Stimulated activated naive CD8-positive, alpha-beta T cell treated with anti-CD3 and anti-CD28 coated beads, Interleukin-15, amount 100 ng/mL, for 72 hours (primary cell): Measurements from ENCODE around the gene SYT17.

Experiments
- ATAC-seq: fragments of 150-1000 bp; cut with Tn5 transposase; 2 replicates; pipeline ENCODE4 v1.10.0; 2021; ENCODE audit warnings: mild to moderate bottlenecking, moderate library complexity
- DNase-seq, 2 donors: peaks; one replicate each; pipeline ENCODE4 v3.0.0; 2021 to 2022
- H3K27ac Mint-ChIP-seq, 2 donors: one replicate each; pipeline ENCODE4 v1.8.0; 2022; ENCODE audit warnings: mild to moderate bottlenecking in 2 of 2, mixed read lengths in 2 of 2, moderate library complexity in 2 of 2
- H3K27me3 Mint-ChIP-seq: one replicate; pipeline ENCODE4 v1.8.0; 2022; ENCODE audit warnings: mixed read lengths
- H3K4me1 Mint-ChIP-seq: one replicate; pipeline ENCODE4 v1.8.0; 2022; ENCODE audit warnings: mild to moderate bottlenecking, mixed read lengths
- H3K4me3 Mint-ChIP-seq, 2 donors: one replicate each; pipeline ENCODE4 v1.8.0; 2022; ENCODE audit warnings: mild to moderate bottlenecking in 2 of 2, mixed read lengths in 2 of 2, moderate library complexity in 1 of 2
- H3K9me3 Mint-ChIP-seq, 2 donors: one replicate each; pipeline ENCODE4 v1.8.0; 2022; ENCODE audit warnings: mixed read lengths in 2 of 2

The SYT17 gene

DNA sequence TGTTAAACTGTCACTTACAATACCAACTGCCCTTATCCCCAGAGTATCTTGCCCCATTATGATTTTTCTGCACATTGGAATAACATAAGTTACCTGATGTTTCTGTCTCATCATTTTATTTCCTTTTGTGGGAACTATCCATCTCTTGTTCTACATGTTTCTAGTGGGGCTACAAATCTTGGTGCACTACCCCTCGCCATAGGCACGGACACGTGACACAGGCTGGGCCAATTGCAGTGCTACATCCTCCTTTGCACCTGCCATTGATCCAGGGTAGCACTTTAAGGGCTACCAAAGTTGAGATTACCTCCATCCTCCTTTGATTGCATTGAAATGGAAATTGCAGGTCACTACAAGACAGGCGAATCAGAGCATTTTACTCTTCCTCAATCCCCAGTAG, 14.2 kb upstream of the SYT17 start:
- DNase-seq: no peak
- no peaks in the 10 kb centered on the region for H3K4me1 Mint-ChIP-seq
- no peak overlapping the region for H3K4me3 Mint-ChIP-seq
- H3K27ac Mint-ChIP-seq: no peak overlapping the region
- H3K9me3 Mint-ChIP-seq: peaks cover 7 to 9% of the 10 kb centered on the region in 2 donors
- H3K27me3 Mint-ChIP-seq: peaks cover 28% of the 10 kb centered on the region
- ATAC-seq: no peak

DNA sequence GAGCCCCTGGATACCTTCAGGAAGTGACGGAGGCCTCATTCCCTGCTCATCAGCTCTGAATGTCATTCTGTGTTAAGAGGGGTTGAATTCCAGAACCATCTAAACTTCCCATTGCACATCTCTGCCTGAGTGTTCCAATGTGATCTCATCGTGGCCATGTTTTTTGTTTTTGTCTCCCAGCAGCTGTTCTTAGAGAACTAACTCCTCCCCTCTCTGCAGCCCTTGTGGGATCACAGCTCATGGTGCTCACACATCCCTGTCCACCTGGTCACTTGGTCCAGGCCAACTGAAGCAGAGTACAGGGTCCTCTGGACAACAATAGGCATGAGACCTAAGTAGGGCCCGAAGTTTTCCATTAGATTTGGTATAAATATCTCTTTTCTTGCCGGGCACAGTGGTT, 6.0 kb upstream of the SYT17 start:
- ATAC-seq (no peak), DNase-seq (no peak)
- Mint-ChIP-seq H3K27ac (peak overlapping the region in 1 of 2 donors; percentile 57), H3K27me3 (no peaks in the 10 kb centered on the region), H3K4me1 (no peaks in the 10 kb centered on the region), H3K9me3 (peaks cover 0 to 5% of the 10 kb centered on the region in 2 donors), H3K4me3 (no peak overlapping the region)

DNA sequence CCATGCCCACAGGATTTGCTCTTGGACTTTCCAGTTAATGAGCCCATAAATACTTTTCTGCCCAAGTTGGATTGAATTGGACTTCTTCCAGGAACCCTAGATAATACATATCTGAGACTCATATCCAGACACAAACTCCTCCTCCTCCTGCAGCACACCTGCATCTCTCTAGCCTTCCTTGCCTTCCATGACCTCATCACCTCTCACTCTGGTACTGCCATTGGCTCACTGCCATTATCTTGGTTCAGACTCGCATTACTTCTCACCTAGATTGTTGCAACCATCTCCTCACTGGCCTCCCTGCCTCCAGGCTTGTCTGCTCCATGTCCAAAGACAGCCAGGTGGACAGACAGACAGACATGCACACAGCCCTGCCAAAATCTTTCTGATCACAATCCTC, 4.8 kb upstream of the SYT17 start:
- Mint-ChIP-seq H3K4me1 (no peaks in the 10 kb centered on the region), H3K4me3 (no peak overlapping the region), H3K27me3 (no peaks in the 10 kb centered on the region), H3K9me3 (peaks cover 0 to 5% of the 10 kb centered on the region in 2 donors), H3K27ac (no peak overlapping the region)
- no peak for ATAC-seq
- no peak for DNase-seq

DNA sequence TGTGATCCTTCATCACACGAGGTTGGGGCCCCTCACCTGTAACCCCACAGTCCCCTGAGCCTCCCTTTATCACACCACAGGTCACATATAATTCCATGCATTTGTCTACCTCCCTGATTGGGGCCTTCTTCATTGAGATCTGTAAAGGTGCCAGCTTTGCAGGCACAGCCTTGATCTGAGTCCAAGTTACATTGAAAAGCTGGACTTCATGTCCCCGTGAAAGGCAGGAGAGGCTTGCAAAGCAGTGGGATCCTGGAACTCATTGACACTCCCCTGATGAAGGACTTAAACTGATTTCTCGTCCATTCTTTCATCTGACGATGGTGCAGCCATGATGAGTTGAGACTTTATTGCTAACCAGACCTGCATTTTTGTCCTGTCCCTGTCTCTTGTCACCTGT, 3.8 kb upstream of the SYT17 start:
- no peak for ATAC-seq

DNA sequence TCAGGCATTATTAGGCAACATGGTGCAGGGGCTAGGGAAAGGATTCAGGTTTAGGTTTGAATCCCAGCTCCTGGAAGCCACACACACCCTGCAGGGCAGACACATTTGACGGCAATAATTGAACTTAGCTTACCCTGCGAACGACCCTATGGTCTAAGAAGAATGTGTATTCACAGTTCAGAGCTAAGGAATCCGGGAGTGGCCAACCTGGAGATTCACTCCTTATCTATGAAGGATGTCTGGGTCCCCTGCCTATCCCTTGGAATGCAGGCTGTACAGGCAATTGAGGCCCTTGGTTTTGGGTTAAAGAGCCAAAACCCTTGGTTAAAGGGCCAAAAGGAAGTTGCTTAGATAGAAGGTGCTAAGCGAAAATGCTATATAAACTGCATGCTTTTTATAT, 2.9 kb upstream of the SYT17 start:
- DNase-seq (no peak), ATAC-seq (no peak)
- H3K4me3 Mint-ChIP-seq: no peak overlapping the region
- H3K4me1 Mint-ChIP-seq: no peaks in the 10 kb centered on the region
- no peak overlapping the region for H3K27ac Mint-ChIP-seq
- peaks cover 11% of the 10 kb centered on the region for H3K27me3 Mint-ChIP-seq
- peaks cover 0 to 5% of the 10 kb centered on the region in 2 donors for H3K9me3 Mint-ChIP-seq

More for the DNA sequence above, 3.8 kb upstream of the SYT17 start:
- Mint-ChIP-seq H3K27me3 (peaks cover 2% of the 10 kb centered on the region), H3K4me3 (no peak overlapping the region), H3K27ac (no peak overlapping the region), H3K4me1 (no peaks in the 10 kb centered on the region), H3K9me3 (peaks cover 0 to 5% of the 10 kb centered on the region in 2 donors)
- no peak for DNase-seq

DNA sequence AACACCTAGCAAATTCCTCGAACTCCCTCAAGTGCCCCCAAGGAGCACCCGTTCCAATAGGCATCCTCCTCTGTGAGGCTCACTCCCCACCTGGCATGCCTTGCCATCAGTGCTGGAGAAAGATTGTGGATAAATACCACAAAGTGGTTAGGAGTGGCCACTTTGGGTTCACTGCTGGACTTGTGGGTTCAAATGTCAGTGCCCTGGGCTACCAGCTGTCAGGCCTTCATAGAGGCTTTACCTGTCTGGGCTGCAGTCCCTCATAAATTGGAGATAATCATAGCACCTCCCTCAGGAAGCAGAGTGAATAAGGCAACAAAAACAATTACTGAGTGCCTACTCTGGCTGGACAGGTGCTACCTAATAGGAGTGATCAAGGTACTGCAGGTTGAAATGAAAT, 1.5 kb upstream of the SYT17 start:
- H3K9me3 Mint-ChIP-seq: peaks cover 0 to 5% of the 10 kb centered on the region in 2 donors
- H3K4me1 Mint-ChIP-seq: no peaks in the 10 kb centered on the region
- peaks cover 19% of the 10 kb centered on the region for H3K27me3 Mint-ChIP-seq
- no peak overlapping the region for H3K27ac Mint-ChIP-seq
- ATAC-seq: no peak
- DNase-seq: no peak
- H3K4me3 Mint-ChIP-seq: no peak overlapping the region

DNA sequence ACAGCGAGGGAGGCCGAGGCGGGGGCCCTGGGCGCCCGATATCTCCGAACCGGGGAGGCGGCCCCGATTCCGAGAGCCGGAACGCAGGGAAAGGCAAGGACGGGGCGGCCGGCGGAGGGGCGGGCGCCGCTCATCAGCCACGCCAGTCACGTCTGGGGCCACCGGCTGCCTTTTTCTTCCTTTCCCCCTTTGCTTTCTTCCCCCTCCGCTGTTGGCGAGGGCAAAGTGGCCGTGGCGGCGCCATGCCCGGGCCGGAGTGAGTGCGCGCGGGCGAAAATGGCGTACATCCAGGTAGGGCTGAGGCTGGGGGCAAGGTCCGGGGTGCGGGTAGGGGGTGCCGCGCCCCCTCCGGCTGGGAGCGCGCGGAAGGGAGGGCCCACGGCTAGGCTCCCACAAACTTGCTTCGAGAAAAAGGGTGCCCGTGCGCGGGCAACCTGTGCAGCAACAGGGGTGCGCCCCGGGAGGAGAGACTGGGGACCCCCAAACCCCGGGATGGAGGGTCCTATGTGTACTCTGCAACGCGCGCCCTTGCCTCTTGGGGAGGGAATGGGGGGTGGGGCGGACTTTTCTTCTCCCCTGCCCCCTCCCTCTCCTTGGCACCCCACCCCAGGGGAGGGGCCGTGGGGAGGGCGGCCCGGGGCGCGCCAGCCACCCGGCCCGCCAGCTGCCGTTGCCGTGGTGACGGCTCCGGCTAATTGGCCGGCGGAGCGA, 486 bp downstream of the SYT17 start:
- ATAC-seq: no peak
- H3K4me1 Mint-ChIP-seq: no peaks in the 10 kb centered on the region
- no peaks in the 10 kb centered on the region for H3K9me3 Mint-ChIP-seq
- no peak overlapping the region for H3K4me3 Mint-ChIP-seq
- DNase-seq: no peak
- H3K27ac Mint-ChIP-seq: no peak overlapping the region
- H3K27me3 Mint-ChIP-seq: peaks cover 22% of the 10 kb centered on the region

DNA sequence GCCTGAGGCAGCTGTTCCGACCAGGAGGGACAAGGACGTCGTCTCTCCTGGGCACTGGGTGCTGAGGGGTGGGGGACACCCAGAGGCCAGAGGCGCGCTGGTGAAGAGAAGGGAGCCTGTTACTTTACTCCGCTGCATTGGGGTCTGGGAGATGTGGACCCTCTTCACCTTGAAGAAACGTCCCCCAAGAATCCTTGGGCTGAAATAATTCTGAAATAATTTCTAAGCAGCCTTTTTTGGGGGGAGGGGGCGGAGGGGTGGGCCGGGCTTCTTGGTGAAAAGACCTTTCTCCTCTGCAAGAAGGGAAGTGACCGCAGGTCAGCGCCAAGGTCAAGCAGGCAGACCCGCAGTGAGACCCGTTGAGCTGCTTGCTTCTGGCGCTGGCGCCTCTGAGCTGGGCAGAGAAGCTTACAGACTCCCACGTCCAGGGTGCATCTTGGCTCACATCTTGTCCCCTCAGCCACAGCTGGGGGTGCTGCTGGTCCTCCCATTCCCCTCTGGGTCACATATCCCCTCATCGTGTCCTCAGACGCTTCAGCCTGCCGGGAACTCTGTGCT, 1.1 kb downstream of the SYT17 start:
- no peak overlapping the region for H3K4me3 Mint-ChIP-seq
- H3K27me3 Mint-ChIP-seq: peaks cover 29% of the 10 kb centered on the region
- ATAC-seq (no peak), DNase-seq (no peak)
- no peak overlapping the region for H3K27ac Mint-ChIP-seq
- H3K4me1 Mint-ChIP-seq: no peaks in the 10 kb centered on the region
- H3K9me3 Mint-ChIP-seq: no peaks in the 10 kb centered on the region

DNA sequence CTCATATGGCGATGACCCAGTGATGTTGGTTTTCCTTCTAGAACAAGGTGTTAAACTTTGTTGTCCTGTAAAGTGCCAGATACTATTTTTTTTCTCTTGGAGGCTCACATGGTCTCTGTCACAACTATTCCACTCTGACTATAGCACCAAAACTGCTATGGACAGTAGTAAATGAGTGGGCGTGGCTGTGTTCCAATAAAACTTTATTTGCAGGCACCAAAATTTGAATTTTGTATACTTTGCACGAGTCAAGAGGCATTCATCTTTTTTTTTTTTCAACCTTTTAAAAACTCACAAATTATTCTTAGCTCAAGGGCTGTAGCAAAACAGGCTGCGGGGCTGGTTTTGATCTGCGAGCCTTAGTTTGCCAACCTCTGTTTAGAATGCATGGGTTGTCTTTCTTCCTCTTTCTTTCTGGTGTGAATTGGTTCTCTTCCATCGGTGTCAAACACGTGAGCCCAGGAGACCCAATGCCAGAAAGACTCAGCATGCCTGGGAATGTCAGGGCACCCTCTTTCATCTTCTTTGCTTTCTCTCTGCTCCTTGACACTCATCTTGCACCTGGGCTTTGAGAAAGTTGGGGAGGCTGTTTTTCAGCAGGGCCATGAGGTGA, 2.1 kb downstream of the SYT17 start:
- Mint-ChIP-seq H3K4me1 (no peaks in the 10 kb centered on the region), H3K9me3 (no peaks in the 10 kb centered on the region), H3K27ac (peak overlapping the region in 1 of 2 donors; percentile 25), H3K27me3 (peaks cover 36% of the 10 kb centered on the region), H3K4me3 (no peak overlapping the region)
- DNase-seq: no peak
- no peak for ATAC-seq

DNA sequence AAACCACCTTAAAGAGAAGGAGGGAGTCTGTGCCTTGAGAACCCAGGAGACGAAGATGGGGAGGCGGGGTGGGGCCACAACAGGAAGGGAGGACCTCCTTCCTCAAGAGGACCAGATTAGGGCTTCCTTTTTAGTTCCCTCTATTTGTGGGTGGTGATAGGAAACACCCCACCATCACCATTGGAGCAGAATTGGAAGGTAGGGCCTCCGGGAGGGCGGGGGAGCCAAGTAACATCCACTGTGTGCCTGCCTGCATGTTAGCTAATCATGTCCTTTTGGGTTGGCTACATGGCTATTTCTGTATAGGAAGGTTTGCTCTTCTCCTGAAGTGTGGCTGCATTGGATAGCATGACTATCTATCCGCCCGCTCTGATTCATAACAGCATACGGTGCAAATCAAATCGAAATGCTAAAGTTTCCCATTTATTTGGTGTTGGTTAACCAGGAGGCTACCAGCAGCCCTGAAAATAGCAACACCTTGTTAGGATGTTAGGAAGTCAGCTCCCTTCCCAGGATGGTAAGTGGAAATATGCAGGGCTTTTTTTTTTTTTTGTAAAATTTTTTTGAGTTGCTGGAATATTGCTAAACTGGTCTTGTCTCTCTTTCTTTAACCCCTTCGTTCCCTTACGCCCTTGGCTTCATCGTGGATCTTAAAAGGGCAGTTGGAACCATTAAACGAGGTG, 4.2 kb downstream of the SYT17 start:
- DNase-seq (no peak), ATAC-seq (no peak)
- H3K27ac Mint-ChIP-seq: no peak overlapping the region
- no peaks in the 10 kb centered on the region for H3K9me3 Mint-ChIP-seq
- no peak overlapping the region for H3K4me3 Mint-ChIP-seq
- peaks cover 36% of the 10 kb centered on the region for H3K27me3 Mint-ChIP-seq
- H3K4me1 Mint-ChIP-seq: no peaks in the 10 kb centered on the region

DNA sequence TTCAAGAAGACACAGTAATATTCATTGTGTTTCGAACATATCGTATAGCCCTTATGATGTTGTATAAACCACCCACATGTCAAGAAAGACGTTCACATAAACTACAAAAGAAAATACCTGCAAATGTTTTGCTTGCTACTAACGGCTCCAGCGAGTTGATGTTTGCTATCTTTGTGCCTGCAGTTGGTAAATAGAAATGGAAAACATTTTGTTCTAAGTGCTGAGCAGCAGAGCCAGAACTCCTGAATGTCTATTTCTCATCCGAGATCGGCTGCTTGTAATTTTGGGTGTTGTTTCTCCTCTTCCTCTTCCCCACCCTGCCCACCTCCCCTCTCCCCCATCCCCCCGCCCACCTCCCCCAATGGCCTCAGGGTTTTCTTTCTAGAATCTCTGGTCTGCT, 5.0 kb downstream of the SYT17 start:
- no peak overlapping the region for H3K27ac Mint-ChIP-seq
- H3K4me3 Mint-ChIP-seq: no peak overlapping the region
- no peaks in the 10 kb centered on the region for H3K9me3 Mint-ChIP-seq
- no peak for DNase-seq
- peaks cover 36% of the 10 kb centered on the region for H3K27me3 Mint-ChIP-seq
- no peaks in the 10 kb centered on the region for H3K4me1 Mint-ChIP-seq
- ATAC-seq: no peak

DNA sequence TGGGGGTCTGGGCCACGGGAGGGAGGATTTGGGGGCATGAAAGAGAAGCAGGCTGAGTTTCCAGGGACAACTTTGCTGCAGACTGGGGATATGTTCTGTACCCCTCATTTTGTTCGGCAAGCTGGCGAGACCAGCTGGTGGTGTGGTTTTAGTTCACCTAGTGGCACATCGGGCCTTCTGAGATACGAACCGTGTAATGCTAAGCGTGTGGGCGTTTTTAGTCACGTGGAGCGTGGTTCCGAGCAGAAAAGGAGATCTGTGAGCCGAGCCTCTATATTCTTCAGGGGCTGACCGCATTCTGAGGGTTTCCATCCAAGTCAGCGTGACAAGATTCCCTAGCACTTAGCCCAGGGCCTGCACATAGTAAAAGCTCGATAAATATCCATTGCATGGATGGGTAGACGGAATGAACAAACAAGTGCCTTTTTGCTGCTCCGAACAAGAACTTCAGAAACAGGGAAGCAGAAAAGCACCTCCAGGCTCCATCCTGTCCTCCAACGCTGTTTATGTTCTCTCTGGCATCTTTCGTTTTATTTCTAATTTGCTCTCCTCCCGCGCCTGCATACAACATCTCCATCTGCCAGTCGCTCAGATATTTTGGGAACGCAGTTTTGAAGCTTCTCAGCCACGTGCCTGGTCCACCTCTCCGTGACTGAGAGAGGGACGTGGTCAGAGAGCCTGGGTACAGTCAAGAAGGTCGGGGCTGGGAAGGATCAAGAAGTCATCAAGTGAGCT, 5.8 kb downstream of the SYT17 start:
- H3K27ac Mint-ChIP-seq: no peak overlapping the region
- peaks cover 36% of the 10 kb centered on the region for H3K27me3 Mint-ChIP-seq
- no peaks in the 10 kb centered on the region for H3K9me3 Mint-ChIP-seq
- no peak overlapping the region for H3K4me3 Mint-ChIP-seq
- H3K4me1 Mint-ChIP-seq: no peaks in the 10 kb centered on the region
- no peak for ATAC-seq
- no peak for DNase-seq

DNA sequence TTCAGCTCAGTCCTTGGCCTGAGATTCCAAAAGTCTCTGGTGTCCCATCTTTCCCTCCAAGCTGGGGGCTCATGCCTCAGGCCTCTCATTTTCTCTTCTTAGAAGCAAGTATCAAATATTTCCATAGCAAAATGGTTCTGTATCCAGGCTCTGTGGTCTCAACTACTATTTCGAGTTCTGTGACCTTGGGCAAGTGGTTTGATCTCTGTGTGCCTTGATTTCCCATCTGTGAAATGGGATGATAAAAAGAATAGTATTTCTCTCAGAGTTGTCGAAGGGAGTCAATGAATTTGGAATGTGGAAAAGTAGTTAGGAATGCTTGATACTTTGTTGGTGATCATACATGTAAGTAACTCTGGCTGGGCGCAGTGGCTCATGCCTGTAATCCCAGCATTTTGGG, 6.4 kb downstream of the SYT17 start:
- Mint-ChIP-seq H3K4me1 (no peaks in the 10 kb centered on the region), H3K27me3 (peaks cover 32% of the 10 kb centered on the region), H3K9me3 (no peaks in the 10 kb centered on the region), H3K4me3 (no peak overlapping the region), H3K27ac (no peak overlapping the region)
- ATAC-seq (no peak), DNase-seq (no peak)

DNA sequence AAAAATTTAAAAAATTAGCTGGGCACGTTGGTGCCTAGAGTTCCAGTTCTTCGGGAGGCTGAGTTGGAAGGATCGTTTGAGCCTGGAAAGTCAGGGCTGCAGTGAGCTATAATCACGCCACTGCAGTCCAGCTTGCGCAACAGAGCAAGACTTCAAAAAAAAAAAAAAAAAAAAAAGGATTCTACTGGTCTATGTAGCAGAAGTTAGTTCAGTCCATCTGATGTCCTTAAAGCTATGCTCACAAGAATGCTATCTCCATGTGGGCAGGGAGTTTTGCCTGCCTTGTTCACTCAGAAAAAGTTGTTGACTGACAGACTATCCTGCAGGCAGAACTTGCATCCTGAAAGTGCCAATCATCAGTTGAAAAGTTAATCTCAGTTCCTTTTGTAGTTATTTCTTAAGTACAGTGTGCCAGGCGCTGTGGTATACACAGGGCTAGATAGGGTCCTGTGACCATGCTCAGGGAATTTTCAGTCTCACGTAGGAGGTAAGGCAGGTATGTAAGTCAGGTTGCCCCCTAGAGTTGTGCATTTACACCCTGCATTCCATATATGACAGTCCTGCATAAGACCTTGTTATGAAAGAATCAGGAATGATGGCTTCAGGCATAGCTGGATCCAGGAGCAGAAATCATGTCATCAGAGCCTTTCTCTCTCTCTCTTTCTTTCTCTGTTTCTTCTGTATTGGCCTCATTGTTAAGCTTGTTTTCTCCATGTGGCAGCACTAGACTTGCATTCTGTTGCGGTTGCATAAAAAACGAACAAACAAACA, 7.6 kb downstream of the SYT17 start:
- ATAC-seq (no peak), DNase-seq (no peak)
- Mint-ChIP-seq H3K4me3 (no peak overlapping the region), H3K4me1 (no peaks in the 10 kb centered on the region), H3K27me3 (peaks cover 31% of the 10 kb centered on the region), H3K27ac (peak overlapping the region in 1 of 2 donors; percentile 56), H3K9me3 (no peaks in the 10 kb centered on the region)
